Inferior parietal cortex (tissue), 1 donor: ENCODE results near the gene DYNC1H1.

ENCODE experiments used
- DNase-seq: peaks from one replicate; pipeline ENCODE4 v3.0.0-alpha.2; 2016; ENCODE audit errors: extremely low spot score

Gene DYNC1H1

GRCh38 chr14:101997429-101998336, 33.3 kb downstream of the DYNC1H1 start:
- no peak for DNase-seq

GRCh38 chr14:102000902-102001301, 36.5 kb downstream of the DYNC1H1 start:
- no peak for DNase-seq

GRCh38 chr14:102005336-102005735, 41.0 kb downstream of the DYNC1H1 start:
- no peak for DNase-seq

- DNase-seq = no peak
Observed at GRCh38 chr14:102007916-102008418, 43.6 kb downstream of the DYNC1H1 start.

GRCh38 chr14:102008891-102009290, 44.5 kb downstream of the DYNC1H1 start:
- no peak for DNase-seq

GRCh38 chr14:102011631-102012030, 47.3 kb downstream of the DYNC1H1 start:
- DNase-seq = no peak

GRCh38 chr14:102012336-102012735, 48.0 kb downstream of the DYNC1H1 start:
- no peak for DNase-seq

- DNase-seq = no peak
Observed at GRCh38 chr14:102013669-102014200, 49.4 kb downstream of the DYNC1H1 start.

GRCh38 chr14:102015045-102015685, 50.8 kb downstream of the DYNC1H1 start:
- no peak for DNase-seq

GRCh38 chr14:102015771-102016170, 51.4 kb downstream of the DYNC1H1 start:
- DNase-seq = no peak

GRCh38 chr14:102016420-102017090, 52.2 kb downstream of the DYNC1H1 start:
- no peak for DNase-seq

- no peak for DNase-seq
Observed at GRCh38 chr14:102018251-102018650, 53.9 kb downstream of the DYNC1H1 start.

GRCh38 chr14:102019006-102019540, 54.7 kb downstream of the DYNC1H1 start:
- peak; percentile 49 for DNase-seq

- no peak for DNase-seq
Observed at GRCh38 chr14:102020058-102020971, 55.9 kb downstream of the DYNC1H1 start.

GRCh38 chr14:102026934-102027333, 62.6 kb downstream of the DYNC1H1 start:
- no peak for DNase-seq

GRCh38 chr14:102027951-102028350, 63.6 kb downstream of the DYNC1H1 start:
- DNase-seq = no peak

- no peak for DNase-seq
Observed at GRCh38 chr14:102028733-102029132, 64.4 kb downstream of the DYNC1H1 start.

- no peak for DNase-seq
Observed at GRCh38 chr14:102029956-102030355, 65.6 kb downstream of the DYNC1H1 start.

GRCh38 chr14:102033241-102033640, 68.9 kb downstream of the DYNC1H1 start:
- DNase-seq = no peak

- no peak for DNase-seq
Observed at GRCh38 chr14:102034301-102034700, 69.9 kb downstream of the DYNC1H1 start.

- DNase-seq = no peak
Observed at GRCh38 chr14:102035914-102036313, 71.5 kb downstream of the DYNC1H1 start.
